ENCODE data around the gene DCTN5. TPM values are rescaled to one million over a fixed set of nuclear protein-coding genes. Genes with fewer than 3 reads are reported as not detected.

Gene DCTN5
- total RNA-seq, 1 donor from 2014 or later, result 93.8 TPM

GRCh38 chr16:23709536-23709935 is 68.3 kb downstream of the DCTN5 start:
- Mint-ChIP-seq H3K4me3 (ENCODE audit: unreplicated experiment) (no peak overlapping the region), H3K27me3 (ENCODE audit: unreplicated experiment) (peaks cover 7% of the 10 kb centered on the region), H3K36me3 (ENCODE audit: low read depth, unreplicated experiment) (peaks cover 7% of the 10 kb centered on the region), H3K27ac (ENCODE audit: unreplicated experiment) (no peak overlapping the region), H3K9me3 (ENCODE audit: unreplicated experiment) (no peaks in the 10 kb centered on the region), H3K4me1 (ENCODE audit: unreplicated experiment) (no peaks in the 10 kb centered on the region)
- no peak for TF ChIP-seq CTCF (IDR thresholded peaks at IDR 0.05; ENCODE audit: unreplicated experiment)
- DNase-seq (ENCODE audit: low spot score), result no peak

DNA sequence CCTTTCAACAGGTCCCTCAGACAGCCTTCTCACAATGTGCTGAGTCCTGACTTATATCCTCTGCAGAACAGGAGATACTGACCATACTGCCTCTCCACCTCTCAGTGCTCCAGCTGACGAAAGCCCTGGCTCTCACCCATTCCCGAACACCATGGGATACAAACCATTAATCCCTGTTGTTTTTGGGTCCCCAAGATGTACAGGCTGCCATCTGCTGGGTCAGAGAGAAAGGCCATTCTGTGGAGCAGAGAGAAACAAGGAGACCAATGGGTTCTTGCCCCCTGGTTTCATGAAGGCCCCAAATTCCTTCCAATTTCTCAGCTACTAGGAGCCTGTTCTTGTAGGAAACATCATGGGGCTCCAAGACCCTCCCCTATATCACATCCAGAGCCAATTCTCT is 68.7 kb downstream of the DCTN5 start:
- peaks cover 10% of the 10 kb centered on the region for H3K36me3 Mint-ChIP-seq (ENCODE audit: low read depth, unreplicated experiment)
- TF ChIP-seq CTCF (IDR thresholded peaks at IDR 0.05; ENCODE audit: unreplicated experiment), result no peak
- DNase-seq (ENCODE audit: low spot score), result no peak
- H3K9me3 Mint-ChIP-seq (ENCODE audit: unreplicated experiment), result no peaks in the 10 kb centered on the region
- H3K27me3 Mint-ChIP-seq (ENCODE audit: unreplicated experiment), result peaks cover 7% of the 10 kb centered on the region
- H3K4me1 Mint-ChIP-seq (ENCODE audit: unreplicated experiment), result no peaks in the 10 kb centered on the region
- H3K27ac Mint-ChIP-seq (ENCODE audit: unreplicated experiment), result no peak overlapping the region
- H3K4me3 Mint-ChIP-seq (ENCODE audit: unreplicated experiment), result peak overlapping the region; percentile 51

GRCh38 chr16:23710504-23710903 is 69.2 kb downstream of the DCTN5 start:
- H3K27ac Mint-ChIP-seq (ENCODE audit: unreplicated experiment), result no peak overlapping the region
- H3K4me3 Mint-ChIP-seq (ENCODE audit: unreplicated experiment), result peak overlapping the region; percentile 51
- H3K36me3 Mint-ChIP-seq (ENCODE audit: low read depth, unreplicated experiment), result peaks cover 10% of the 10 kb centered on the region
- no peak for DNase-seq (ENCODE audit: low spot score)
- no peaks in the 10 kb centered on the region for H3K4me1 Mint-ChIP-seq (ENCODE audit: unreplicated experiment)
- no peaks in the 10 kb centered on the region for H3K9me3 Mint-ChIP-seq (ENCODE audit: unreplicated experiment)
- peaks cover 2% of the 10 kb centered on the region for H3K27me3 Mint-ChIP-seq (ENCODE audit: unreplicated experiment)
- no peak for TF ChIP-seq CTCF (IDR thresholded peaks at IDR 0.05; ENCODE audit: unreplicated experiment)

- Mint-ChIP-seq H3K9me3 (ENCODE audit: unreplicated experiment) (no peaks in the 10 kb centered on the region), H3K27ac (ENCODE audit: unreplicated experiment) (no peak overlapping the region), H3K4me3 (ENCODE audit: unreplicated experiment) (no peak overlapping the region), H3K4me1 (ENCODE audit: unreplicated experiment) (no peaks in the 10 kb centered on the region), H3K27me3 (ENCODE audit: unreplicated experiment) (no peaks in the 10 kb centered on the region), H3K36me3 (ENCODE audit: low read depth, unreplicated experiment) (peaks cover 10% of the 10 kb centered on the region)
- TF ChIP-seq CTCF (IDR thresholded peaks at IDR 0.05; ENCODE audit: unreplicated experiment), result no peak
- DNase-seq (ENCODE audit: low spot score), result no peak
Measured at GRCh38 chr16:23711785-23712184, 70.5 kb downstream of the DCTN5 start.

DNA sequence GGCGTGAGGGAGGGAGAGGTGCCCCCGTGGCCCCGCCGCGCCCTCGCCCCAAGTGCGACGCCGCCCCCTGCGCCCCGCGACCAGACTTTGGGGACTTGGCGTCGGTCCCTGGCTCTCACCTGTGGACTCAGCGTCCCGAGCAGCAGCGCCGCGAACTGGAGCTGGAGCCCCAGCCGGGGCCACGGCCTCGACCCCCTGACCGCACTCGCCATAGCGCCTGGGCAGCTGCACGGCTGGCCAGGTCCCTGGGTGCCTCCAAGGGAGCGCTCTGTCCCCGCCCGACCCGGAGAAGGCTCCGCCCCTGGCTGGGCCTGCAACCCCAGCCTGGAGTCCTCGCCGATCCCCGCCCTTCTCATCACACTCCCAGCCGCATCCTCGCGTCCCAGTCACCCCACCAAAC is 71.7 kb downstream of the DCTN5 start, which contains the start of gene ERN2:
Gene ERN2, minus strand, starts transcription at position 247 of the 400 bp plus-strand sequence. Its CDS starts 35 bp downstream, at position 212.
- no peak for TF ChIP-seq CTCF (IDR thresholded peaks at IDR 0.05; ENCODE audit: unreplicated experiment)
- Mint-ChIP-seq H3K27me3 (ENCODE audit: unreplicated experiment) (no peaks in the 10 kb centered on the region), H3K27ac (ENCODE audit: unreplicated experiment) (no peak within 1 kb of the TSS), H3K4me1 (ENCODE audit: unreplicated experiment) (no peaks in the 10 kb centered on the region), H3K4me3 (ENCODE audit: unreplicated experiment) (no peak within 1 kb of the TSS), H3K36me3 (ENCODE audit: low read depth, unreplicated experiment) (peaks cover 10% of the 10 kb centered on the region), H3K9me3 (ENCODE audit: unreplicated experiment) (no peaks in the 10 kb centered on the region)
- no peak for DNase-seq (ENCODE audit: low spot score)

All from endothelial cell (in vitro differentiated cells).